Activated gamma-delta T cell treated with Interleukin-2 at 50 U/mL for 16 hours (primary cell): ENCODE results near the gene CXorf38.
"Not testable (repeated sequence)": the region's sequence is repeated elsewhere in the genome, so short reads cannot be mapped to it uniquely, and the experiment has no call there.

Experiments
- DNase-seq: peaks from one replicate; pipeline ENCODE4 v3.0.0-alpha.2; 2020

Gene CXorf38

DNA sequence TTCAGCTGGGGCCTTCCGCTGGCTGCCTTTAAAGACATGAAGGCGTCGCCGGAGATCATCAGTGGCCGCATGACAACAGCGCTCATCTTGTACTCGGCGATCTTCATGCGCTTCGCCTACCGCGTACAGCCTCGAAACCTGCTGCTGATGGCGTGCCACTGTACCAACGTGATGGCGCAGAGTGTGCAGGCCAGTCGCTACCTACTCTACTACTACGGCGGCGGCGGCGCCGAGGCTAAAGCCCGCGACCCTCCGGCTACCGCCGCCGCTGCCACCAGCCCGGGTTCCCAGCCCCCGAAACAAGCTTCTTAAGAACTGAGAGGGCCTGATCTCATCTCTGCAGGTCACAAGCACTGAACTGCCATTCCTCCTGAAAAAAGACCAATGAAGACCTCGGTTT, 23.7 kb downstream of the CXorf38 start:
- no peak for DNase-seq

DNA sequence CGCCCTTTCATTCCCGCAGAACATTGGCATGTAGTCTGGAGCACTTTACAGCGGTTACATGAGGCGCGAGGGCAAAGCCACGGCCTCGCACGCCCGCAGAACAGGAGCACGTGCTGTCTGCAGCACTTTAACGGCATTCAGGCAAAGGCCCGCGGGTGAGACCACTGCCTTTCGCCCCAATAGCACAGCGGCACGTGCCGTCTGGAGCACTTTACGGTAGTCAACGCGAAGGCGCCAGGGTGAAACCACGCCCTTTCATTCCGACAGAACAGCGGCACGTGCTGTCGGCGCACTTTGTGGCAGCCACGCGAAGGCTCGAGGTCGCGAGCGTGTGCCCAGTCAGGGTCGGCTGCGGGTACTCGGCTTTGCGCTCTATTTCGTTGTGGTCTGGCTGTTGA, 24.2 kb downstream of the CXorf38 start, which contains the start of gene MPC1L:
Gene MPC1L, plus strand, starts transcription at position 290 of the 398 bp plus-strand sequence. CDS start 138 bp downstream, outside the sequence.
- no peak for DNase-seq

DNA sequence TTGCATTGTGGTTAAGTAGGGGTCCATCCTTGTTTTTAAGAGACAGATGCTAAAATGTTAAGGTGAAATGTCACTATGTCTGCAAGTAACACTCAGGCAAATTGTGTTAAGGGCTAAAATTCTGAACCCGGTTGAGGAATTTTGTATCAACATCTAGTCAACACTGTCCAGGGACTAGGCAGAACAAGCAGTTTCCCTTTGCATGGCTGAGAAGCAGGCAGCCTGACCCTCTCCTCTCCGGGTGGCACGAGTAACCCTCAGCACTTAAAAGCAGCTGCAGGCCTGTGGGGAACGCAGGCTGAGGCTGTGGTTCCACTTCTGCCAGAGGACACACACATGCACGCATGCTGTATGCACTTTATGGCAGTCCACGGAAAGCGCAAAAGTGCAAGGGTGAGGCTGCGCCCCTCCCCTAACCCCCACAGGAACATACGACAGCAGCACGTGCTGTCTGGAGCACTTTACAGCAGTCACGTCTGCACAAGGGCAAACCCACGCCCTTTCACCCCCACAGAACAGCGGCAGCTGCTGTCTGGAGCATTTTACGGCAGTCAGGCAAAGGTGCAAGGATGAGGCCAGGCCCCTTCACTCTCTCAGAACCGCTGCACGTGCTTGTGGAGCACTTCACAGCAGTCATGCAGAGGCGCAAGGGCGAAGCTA, 24.8 kb downstream of the CXorf38 start:
- no peak for DNase-seq

DNA sequence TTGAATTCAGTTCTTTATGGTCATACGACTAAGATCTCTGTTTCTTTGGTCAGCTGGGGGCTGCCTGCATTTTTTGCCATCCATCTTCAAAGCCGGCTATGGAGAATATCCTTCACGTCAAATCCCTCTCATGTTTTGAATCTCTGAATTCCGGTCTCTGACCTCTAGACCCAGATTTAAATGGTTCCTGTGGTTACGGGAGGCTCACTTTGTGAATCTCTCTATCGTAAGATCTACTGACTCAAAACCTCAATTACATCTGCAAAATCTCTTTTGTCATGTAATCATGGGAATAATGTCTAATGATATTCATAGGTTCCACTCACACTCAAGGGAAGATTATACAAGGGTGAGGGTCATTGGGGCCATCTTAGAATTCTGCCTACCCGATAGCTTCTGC, 29.8 kb downstream of the CXorf38 start:
- DNase-seq = no peak

DNA sequence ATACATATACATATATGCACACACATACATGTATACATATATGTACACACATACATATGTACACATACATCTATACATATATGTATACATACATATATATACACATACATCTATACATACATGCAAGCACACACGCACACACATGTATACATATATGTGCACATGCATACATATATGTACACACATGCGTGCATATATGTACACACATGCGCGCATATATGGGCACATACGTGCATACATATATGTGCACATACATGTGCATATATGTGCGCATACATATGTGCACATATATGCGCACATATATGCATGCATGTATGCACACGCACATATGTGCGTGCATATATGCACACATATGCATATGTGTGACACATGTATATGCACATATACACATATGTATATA, 31.4 kb downstream of the CXorf38 start:
- DNase-seq = no peak

DNA sequence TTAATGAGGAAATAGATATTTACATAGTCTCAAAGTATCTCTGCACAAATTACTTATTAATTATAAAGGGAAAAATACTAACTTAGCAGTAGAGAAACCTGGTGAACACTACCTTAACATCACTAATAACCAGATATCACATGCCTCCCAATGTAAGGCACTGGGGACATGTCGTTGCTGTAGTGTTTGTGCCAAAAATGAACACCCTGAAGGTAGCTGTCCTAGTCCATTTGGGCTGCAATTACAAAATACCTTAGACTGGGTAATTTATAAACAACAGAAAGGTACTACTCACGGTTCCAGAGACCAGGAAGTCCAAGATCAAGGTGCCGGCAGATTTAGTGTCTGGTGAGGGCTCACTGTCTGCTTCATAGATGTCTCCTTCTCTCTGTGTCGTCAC, 34.9 kb downstream of the CXorf38 start:
- DNase-seq = no peak

DNA sequence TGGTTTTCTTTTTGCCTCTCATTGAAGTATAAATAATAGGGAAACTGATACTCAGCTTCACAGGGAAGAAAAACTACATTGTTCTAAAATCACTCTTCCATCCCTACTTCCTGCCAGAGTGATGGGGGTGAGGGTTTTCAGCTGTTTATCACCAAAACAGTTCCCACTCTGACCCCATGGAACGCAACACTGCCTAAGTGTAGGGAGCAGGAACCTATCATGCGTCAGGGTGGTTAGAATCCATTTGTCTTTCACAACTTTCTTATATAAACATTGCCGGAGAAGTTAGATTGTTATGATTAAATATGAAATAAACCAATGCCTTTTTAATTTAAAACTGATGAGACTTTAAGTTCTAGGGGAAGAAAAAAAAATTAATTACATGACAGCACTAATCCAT, 40.0 kb downstream of the CXorf38 start:
- DNase-seq = no peak

DNA sequence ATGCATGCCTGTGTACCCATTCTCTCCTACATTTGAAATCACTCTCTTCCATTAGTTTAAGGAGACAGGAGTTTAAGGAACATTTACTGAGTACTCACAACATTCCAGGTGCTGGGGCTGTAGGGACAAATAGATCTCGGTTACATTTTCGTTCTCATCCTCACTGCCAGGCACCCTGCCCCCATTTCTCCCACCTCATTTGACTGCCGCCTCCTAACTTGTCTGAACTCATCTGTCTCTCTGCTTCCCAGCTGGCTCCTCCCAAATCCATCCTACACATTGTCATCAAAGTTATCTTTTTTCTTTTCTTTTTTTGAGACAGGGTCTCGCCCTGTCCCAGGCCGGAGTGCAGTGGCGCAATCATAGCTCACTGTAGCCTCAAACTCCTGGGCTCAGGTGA, 43.9 kb downstream of the CXorf38 start:
- no peak for DNase-seq

DNA sequence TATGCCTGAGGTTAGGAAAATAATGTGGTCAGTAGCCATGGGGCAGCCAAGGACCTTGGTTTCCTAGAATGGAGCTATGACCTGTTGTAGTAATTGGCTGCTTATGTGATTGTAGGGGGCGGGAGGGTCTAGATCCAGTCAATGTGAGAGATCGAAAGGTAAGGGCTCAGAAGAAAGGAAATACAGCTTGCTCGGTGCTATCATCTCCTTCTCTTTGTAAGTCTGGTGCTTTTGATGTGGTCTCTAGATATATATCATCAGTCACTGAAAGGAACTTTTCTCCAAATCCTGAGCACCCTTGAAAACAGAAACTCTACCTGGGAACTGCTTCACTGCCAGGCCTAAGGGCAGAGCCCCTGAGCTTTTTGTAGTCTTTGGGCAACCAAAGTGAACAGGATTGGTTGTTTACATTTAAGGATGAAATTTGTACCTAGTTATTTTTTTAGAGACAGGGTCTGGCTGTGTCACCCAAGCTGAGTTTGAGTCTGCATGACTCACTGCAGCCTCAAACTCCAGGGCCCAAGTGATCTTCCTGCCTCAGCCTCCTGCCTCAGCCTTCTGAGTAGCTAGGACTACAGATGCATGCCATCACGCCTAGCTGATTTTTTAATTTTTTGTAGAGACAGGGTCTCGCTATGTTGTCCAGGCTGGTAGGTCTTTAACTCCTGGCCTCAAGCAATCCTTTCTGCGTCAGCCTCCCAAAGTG, 57.6 kb downstream of the CXorf38 start:
- DNase-seq = not testable (repeated sequence)

DNA sequence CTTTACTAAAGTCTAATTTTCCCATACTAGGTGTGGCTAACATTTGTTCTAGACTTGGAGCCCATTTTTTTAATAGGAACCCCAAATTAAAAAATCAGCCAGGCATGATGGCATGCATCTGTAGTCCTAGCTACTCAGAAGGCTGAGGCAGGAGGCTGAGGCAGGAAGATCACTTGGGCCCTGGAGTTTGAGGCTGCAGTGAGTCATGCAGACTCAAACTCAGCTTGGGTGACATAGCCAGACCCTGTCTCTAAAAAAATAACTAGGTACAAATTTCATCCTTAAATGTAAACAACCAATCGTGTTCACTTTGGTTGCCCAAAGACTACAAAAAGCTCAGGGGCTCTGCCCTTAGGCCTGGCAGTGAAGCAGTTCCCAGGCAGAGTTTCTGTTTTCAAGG, 59.7 kb downstream of the CXorf38 start:
- DNase-seq = not testable (repeated sequence)

DNA sequence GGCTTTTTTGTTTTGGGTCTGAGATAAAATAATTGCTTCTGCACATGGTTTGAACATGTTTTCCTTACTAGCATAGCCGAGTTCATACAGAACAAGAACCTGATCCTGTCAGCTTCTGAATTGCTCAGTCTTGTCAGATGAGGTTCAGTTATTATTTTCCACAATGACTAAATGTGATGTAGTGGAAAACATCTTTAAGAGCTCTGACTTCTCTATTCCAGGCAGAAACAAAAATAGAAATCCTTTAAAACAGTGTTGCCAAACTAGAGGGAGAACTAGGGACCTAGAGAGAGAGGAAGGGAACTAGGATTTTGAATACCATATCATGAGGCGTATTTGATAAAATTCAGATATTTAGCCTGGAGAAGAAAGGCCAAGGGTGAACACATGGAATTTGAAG, 64.5 kb downstream of the CXorf38 start:
- no peak for DNase-seq

DNA sequence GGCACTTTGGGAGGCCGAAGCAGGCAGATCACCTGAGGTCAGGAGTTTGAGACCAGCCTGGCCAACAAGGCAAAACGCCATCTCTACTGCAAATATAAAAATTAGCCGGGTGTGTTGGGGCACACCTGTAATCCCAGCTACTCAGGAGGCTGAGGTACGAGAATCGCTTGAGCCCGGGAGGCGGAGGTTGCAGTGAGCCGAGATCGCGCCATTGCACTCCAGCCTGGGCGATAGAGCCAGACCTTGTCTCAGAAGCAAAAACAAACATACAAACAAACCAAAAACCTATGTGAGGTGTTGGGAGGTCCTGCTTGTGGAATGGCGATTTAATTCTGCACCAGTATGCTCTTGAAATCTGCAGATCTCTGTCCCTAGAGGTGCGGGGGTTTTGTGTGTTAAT, 65.2 kb downstream of the CXorf38 start:
- DNase-seq = not testable (repeated sequence)

DNA sequence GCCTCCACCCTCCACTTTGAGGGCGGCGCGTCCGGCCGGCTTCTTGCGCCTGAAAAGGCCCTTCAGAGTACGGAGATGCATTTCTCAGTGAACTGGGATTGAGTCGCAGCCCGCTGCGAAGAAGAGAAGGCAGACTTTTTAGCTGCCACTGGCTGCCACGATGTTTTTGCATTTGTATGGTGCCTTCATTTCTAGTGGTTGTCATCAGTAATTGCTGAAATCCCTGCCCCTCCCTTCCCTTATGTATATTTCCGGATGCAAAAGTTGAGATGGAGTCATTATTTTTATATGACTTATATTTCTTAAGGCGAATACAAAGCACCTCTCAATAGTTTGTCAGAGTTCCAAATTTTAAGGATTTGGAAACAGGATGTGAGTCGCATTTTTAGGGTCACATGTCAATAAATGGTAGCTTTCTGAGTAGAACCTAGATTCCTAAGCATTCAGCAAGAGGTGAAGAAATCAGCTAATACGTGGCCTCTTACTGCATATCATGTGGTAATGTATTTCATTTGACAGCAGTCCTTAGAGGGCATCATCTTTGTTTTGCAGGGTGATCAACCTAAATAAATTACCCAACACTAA, 65.9 kb downstream of the CXorf38 start:
- no peak for DNase-seq

DNA sequence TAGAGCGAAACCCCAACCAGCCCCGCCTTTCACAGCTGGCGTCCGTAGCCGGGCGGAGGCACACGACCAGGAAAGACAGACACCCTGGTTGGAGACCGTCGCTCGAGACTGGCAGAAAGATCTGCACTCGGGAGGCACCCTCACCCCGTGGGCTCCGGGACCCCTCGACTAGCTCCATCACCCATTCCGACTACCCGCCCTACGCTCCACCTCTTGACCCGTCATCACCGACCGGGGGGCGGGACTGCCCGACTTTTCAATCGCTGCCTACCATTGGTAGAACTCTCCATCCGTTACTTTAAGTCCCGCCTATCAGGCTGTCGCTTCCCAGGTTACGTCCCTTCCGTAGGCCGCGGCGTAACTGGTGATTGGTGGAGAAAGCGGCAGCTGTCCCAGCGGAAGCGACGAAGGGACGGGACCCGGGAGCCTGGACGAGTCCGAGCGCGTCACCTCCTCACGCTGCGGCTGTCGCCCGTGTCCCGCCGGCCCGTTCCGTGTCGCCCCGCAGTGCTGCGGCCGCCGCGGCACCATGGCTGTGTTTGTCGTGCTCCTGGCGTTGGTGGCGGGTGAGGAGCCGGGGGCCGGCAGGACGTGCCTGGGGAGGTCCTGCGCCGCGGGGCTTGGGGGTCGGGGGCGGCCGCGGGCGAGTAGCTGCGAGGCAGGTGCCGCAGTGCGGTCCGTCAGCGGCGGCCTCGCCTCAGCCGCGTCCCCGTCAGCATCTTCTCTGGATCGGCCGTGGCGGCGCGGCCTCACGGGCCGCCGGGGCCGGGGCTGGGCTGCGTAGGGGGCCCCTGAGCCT, 66.6 kb downstream of the CXorf38 start, which contains the start of gene ATP6AP2:
Gene ATP6AP2, plus strand, starts transcription at position 434 of the 799 bp plus-strand sequence. Its CDS starts 96 bp downstream, at position 530.
- DNase-seq = peak; percentile 86

DNA sequence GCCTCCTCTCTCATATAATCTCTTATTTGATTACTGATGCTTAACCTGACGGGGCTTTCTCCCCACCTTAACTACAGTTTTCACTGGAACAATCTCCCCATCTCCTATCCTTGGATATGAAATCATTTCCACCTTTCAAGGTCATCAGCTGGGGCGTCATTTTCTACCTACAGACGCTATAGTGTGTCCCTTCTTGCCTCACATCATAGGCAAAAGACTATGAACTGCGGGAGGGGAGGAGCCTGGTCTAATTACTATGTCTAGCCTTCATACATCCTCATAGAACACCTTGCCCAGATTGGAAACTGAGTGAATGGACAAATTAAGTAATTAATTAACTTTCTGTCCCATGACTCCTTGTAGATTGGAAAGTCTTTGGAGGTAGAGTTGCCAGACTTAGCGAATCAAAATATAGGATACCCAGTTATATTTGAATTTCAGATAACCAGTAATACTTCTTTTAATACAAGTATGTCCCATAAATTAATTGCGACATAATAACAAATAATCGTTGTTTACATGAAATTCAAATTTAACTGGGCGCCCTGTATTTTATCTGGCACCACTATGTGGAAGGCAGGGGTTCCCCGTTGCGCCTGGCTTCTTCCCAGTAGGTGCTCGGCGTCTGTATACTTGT, 67.3 kb downstream of the CXorf38 start:
- DNase-seq = no peak

DNA sequence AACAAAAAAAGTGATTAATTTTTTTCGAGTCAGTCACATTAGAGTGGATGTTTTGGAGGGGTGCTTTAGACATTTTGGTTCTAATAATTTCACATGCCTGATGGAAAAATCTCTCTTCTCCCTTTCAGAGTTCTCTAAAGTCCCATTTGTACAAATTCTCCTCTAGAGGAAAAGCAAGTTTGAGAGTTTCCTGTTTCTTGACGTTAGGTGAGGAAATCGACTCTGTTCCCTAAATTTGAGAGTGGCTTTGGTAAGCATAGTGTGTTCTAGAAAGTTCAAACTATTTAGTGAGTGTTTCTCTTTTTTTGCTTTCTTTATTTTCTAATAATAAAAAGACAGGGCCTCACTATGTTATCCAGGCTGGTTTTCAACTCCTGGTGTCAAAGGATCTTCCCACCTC, 68.2 kb downstream of the CXorf38 start:
- no peak for DNase-seq

DNA sequence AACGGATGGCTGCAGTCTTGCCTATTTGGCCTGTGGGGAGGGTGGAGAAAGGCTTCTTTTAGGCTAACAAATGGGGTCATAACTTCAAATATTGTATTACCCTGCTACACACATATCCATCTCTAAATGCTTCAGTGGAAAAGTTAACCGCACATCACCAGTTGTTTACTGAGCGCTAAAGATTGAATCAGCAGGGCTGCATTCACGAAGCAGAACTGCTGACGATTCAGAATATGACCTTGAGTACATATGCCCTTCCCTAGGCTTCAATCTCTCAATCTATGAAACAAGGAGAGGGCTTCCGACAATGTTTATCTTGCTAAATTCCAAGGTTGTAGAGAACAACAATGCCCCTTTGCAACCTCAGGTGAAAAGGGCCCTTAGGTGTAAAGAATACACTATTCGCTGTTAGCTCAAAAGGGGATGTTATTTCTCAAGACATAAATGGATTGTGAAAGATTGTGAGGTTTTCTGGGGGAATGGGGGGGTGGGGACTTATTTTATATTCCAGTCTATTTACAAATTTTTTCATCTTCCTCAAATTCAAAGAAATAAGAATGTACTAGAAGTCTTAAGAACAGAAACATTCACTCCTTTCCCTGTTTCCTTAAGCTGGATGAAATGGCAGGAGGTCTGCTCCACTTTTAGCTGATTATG, 69.2 kb downstream of the CXorf38 start:
- DNase-seq = no peak
